ENCODE data around the gene MBLAC2. TPM values are rescaled to one million over a fixed set of nuclear protein-coding genes. Genes with fewer than 3 reads are reported as not detected.

The MBLAC2 gene
- total RNA-seq, 2 donors from 2014 or later = 0.98 to 4.1 TPM

DNA sequence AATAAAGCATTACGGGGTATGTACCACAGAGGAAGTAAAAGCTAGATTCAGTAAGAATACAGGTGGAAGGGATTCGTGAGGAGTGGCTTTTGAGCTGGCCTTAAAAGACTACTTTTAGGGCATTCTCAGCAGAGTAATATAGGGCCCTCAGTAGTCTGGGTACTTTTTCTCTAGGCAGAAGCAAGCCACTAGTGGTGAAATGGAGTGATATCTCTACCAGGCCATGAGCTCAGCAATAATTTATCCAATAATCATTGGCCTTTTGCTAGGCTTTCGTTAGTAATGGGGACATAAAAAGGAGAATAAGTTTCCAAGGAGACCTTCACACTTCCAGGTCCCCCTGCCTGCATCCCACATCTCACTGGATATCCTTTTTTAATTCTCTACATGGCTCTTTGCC is 1.8 kb upstream of the MBLAC2 start:
- Mint-ChIP-seq H3K9me3 (no peaks in the 10 kb centered on the region), H3K36me3 (peaks cover 17 to 18% of the 10 kb centered on the region in 2 donors), H3K27ac (no peak overlapping the region)
- no peak for DNase-seq (ENCODE audit: low spot score in 2 of 2)
- no peak for ATAC-seq

DNA sequence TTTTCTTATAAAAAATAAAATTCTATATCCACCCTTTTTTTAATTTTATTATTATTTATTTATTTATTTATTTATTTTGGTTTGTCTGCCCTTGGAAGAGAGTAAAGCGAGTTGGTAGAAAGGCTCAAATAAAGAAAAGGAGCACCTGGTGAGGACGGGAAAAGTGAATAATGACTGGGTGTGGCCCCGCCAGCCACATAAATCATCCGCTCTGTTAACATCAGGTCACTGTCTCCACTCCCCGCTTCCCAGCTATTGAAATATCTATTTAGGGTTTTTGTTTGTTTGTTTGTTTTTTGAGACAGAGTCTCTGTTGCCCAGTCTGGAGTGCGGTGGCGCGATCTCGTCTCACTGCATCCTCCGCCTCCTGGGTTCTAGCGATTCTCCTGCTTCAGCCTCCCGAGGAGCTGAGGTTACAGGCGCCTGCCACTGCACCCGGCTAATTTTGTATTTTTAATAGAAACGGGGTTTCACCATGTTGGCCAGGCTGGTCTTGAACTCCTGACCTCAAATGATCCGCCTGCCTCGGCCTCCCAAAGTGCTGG is 937 bp upstream of the MBLAC2 start:
- DNase-seq (ENCODE audit: low spot score in 2 of 2) (no peak), ATAC-seq (no peak)
- Mint-ChIP-seq H3K9me3 (no peaks in the 10 kb centered on the region), H3K36me3 (peaks cover 25 to 26% of the 10 kb centered on the region in 2 donors), H3K27ac (no peak overlapping the region)

DNA sequence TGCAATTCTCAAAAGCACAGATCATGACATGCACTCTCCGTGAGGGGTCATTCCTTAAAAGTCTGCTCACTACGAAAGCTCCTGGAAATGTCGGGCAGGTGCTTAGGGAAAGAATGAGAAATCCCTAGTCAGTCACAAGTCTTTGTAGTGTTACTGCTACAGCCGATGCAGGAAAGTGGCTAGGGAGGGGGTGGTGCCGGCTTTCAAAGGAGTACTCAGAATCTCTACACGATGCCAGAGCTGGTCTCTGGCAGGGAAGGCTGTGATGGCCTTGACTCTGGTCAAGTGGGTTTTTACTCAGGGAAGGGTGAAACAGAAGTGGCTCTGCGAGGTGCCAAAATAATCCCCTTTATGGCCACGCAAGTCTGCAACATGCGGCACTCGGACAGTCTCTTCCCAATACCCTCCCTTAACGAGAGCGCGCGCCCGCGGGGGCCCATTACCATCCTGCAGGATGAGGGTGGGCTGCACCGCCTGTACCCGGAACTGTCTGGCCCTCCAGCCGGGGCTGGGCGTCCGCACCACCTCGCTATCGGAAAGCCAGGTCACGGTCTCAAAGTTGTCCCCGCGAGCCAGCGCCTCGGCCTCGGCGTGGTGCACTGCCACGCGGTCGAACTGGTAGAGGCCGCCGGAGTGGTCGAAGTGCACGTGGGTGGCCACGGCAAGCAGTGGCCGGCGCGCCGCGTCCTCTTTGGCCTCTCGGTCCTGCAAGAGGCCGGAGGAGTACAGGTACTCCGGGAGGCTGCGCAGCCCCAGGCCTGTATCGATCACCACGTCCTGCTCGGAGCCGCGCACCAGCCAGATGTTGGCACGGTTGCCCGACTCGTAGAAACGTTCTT is 956 bp downstream of the MBLAC2 start:
- Mint-ChIP-seq H3K27ac (peak overlapping the region; percentile 92 to 93), H3K9me3 (peaks cover 9 to 13% of the 10 kb centered on the region in 2 donors), H3K36me3 (peaks cover 42 to 43% of the 10 kb centered on the region in 2 donors)
- ATAC-seq (peak; percentile 0 to 13), DNase-seq (ENCODE audit: low spot score in 2 of 2) (peak in 1 of 2 donors; percentile 15)

DNA sequence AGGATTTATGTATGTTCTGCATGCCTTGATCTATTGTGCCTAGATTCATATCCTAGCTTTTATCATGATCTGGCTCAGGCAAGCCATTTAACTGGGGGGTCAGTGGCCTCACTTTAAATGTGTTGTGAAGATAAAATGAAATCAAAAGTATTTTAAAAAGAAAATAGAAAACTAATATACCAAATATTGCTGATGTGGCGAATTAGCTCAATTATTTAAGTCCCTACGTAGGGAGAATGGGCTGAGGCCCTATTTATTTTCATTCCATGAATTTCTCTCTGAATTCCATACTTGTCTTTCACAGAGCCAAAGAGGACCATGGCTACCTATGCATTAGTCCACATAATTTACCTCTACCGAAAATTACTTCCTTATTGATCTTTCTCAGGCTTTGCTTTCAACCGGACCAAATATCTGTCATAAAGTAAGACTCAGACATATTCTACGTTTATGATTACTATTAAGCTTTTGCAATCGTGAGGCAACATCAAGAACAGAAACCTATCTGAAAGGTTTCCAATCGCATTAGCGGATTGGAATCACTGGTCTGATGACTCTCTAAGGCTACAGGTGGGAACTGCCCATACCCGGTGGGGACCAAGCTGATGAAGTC is 1.7 kb downstream of the MBLAC2 start:
- Mint-ChIP-seq H3K9me3 (peaks cover 10 to 19% of the 10 kb centered on the region in 2 donors), H3K36me3 (peaks cover 50 to 51% of the 10 kb centered on the region in 2 donors), H3K27ac (peak overlapping the region; percentile 7 to 92)
- ATAC-seq (peak in 1 of 2 donors; percentile 23), DNase-seq (ENCODE audit: low spot score in 2 of 2) (no peak)

DNA sequence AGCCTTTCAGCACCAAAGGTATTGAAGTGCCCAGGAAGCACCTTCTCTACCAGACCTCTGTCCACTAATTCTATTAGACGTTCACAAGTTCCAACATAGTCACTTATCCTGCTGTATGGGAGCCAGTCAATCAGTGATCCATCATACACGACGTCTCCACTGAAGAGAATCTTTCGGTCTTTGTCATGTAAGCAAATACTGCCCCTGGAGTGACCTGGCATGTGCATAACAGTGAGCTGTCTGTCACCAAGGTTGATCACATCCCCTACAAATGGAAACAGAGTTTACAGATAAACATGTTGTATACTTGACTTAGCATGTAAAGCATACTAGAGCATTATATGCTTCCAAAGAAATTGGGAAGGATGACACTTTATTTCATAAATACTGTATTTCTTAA is 13.3 kb downstream of the MBLAC2 start:
- Mint-ChIP-seq H3K36me3 (no peaks in the 10 kb centered on the region), H3K9me3 (no peaks in the 10 kb centered on the region), H3K27ac (no peak overlapping the region)
- ATAC-seq (no peak), DNase-seq (ENCODE audit: low spot score in 2 of 2) (no peak)

DNA sequence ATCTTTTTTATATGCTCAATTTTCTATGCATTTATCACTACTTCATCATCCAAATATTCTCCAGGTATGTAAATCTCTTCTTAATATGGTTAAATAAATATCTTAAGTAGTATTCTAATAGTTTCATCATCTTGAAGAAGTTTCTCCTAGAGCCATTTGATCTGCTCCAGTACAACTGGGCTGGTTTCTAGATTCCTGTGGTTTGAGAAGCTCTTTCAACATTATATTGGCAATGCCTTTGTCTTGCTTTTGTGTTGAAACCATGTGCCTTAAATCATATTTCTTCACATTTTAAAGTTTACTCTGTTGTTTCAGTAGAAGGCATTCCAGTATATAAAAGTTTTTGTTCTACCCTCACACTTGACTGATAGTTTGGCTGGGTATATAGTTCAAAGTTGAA is 27.6 kb downstream of the MBLAC2 start:
- DNase-seq (ENCODE audit: low spot score in 2 of 2) = no peak

DNA sequence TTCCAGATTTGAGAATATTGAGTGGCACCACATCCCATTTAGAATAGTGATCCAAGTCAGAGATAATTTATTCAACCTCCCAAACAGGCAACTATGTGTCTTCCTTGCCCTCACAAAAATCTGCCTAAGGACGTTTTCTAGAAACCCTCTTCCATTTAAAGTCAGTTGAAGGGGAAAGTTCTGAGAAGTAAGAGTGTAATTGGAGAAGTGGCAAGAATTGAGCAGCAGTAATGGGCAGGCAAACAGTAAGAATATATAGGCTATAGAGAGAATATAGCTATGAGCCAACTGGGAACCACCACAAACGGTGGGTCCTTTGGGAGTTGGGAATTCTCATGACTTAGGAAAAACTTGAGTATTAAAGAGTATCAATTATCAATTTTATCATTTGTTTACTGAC is 33.9 kb downstream of the MBLAC2 start:
- Mint-ChIP-seq H3K27ac (peak overlapping the region in 1 of 2 donors; percentile 66), H3K36me3 (no peaks in the 10 kb centered on the region), H3K9me3 (no peaks in the 10 kb centered on the region)
- ATAC-seq (no peak), DNase-seq (ENCODE audit: low spot score in 2 of 2) (no peak)

More for the DNA sequence above, 27.6 kb downstream of the MBLAC2 start:
- Mint-ChIP-seq H3K36me3 (no peaks in the 10 kb centered on the region), H3K9me3 (no peaks in the 10 kb centered on the region), H3K27ac (no peak overlapping the region)
- no peak for ATAC-seq

DNA sequence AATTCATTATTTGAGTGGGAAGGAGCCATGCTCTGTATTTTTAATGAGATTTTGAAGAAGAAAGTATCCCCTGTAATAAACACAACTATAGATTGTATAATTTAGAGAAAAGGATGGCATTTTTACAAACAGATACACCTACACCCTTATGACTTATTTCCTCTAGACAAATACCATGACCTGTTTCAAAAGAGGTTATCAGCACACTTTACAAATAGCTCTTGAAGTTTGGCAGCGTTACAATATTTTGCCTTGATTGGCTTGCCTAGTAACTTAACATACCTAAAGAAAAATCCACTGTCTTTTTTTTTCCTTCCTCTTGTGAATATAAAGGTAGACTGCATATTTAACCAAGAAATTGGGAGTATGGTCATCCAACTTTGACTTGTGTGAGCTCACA is 36.5 kb downstream of the MBLAC2 start:
- H3K36me3 Mint-ChIP-seq = no peaks in the 10 kb centered on the region
- DNase-seq (ENCODE audit: low spot score in 2 of 2) = no peak
- H3K27ac Mint-ChIP-seq = no peak overlapping the region

DNA sequence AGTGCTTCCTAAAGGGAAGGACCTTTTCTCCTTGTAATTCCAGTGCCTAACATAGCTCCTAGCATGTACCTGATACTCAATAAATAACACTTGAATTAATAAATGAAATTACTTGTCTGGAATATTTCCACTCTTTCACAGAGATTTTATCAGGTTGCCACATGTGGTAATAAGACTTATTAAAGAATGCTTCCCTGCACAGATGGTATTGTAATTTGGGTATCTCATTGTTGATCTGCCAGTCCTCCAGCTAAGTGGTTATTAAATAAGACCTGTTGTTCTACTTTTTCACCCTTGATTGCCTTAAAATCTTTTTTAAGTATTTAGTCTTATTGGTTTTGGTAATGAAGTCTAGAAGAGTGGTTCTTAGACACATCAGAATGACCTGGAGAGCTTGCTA is 36.9 kb downstream of the MBLAC2 start:
- ATAC-seq = no peak
- no peak overlapping the region for H3K27ac Mint-ChIP-seq
- no peaks in the 10 kb centered on the region for H3K36me3 Mint-ChIP-seq
- no peaks in the 10 kb centered on the region for H3K9me3 Mint-ChIP-seq
- no peak for DNase-seq (ENCODE audit: low spot score in 2 of 2)

More for the DNA sequence above, 36.5 kb downstream of the MBLAC2 start:
- no peaks in the 10 kb centered on the region for H3K9me3 Mint-ChIP-seq
- ATAC-seq = no peak

DNA sequence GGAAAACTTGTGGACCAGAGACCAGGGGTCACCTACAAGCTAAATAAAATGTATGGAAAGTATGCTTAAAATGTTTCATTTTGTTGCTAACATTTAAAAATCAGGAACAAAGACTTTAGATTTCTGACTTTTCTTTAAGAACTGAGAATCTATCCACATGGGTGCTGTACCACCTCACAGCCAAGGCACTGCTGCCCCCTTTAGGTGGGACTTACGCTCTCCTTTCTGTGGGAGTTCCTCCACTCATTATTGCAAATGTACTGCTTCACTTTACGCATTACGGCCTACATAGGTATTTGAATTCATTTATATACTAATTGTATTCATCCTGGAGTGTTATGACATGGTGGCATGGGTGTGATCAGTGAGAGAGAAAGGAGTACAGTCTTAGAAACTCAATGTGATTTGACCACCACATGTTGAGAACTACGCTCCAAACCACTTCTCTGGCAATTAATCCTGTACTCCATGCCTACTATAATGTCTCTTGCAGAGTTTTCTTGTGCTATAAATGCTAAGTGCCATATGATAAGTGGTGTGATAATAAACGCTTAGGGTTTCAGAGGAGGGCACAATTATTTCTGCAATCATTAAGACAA is 40.4 kb downstream of the MBLAC2 start:
- H3K36me3 Mint-ChIP-seq = no peaks in the 10 kb centered on the region
- DNase-seq (ENCODE audit: low spot score in 2 of 2) (peak in 1 of 2 donors; percentile 49), ATAC-seq (peak; percentile 64 to 75)
- H3K27ac Mint-ChIP-seq = no peak overlapping the region
- H3K9me3 Mint-ChIP-seq = no peaks in the 10 kb centered on the region

DNA sequence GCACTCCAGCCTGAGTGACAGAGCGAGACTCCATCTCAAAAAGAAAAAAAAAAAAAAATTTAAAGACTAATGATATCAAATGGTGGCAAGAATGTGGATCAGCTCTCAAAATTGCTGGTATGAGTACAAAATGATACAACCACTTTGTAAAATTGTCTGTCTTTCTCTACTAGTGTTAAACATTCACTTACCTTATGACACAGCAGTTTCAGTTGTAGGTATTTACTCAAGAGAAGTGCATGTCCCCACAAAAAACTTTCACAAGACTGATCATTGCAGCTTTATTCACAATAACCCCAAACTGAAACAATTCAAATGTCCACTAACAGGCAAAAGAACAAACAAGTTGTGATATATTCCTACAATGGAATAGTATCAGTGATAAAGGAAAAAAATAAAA is 50.3 kb downstream of the MBLAC2 start:
- Mint-ChIP-seq H3K9me3 (no peaks in the 10 kb centered on the region), H3K36me3 (no peaks in the 10 kb centered on the region), H3K27ac (no peak overlapping the region)
- peak in 1 of 2 donors; percentile 34 for ATAC-seq
- DNase-seq (ENCODE audit: low spot score in 2 of 2) = no peak

DNA sequence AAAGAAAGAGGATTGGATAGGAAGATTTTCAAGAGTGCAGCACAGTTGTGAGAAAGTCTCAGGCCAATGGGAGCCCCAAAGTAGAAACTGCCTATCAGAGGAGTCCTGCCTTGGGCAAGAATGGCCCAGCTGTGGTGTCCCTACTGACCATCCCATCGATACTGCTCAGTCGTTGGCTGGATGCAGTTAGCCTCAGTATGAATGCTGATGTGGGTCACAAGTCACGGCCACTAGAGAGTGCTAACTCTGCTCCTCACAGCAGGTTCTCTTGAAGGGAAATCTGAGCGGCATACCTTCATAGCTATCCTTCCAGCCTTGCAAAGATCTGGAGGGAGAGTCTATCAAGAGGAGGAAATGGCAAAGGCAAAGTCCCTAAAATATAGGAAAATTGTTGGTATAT is 53.4 kb downstream of the MBLAC2 start:
- ATAC-seq (no peak), DNase-seq (ENCODE audit: low spot score in 2 of 2) (no peak)
- Mint-ChIP-seq H3K36me3 (no peaks in the 10 kb centered on the region), H3K27ac (no peak overlapping the region), H3K9me3 (no peaks in the 10 kb centered on the region)

DNA sequence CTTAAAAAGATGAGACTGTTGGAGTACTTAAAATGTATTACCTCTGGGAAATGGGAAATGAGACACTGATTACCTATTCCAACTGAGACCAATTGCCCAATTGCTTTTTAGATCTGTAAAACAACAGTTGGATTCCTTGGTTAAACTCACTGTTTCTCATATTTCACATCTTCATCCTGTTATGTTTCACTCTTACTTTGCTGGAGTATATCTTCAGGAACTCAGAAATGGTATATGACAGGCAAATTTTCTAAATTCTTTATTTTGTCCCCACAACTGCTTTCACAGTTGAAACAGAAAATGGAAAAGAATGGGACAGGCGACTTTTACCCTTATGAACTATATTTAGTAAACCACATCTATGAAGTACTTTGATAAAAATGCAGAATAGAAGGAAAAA is 56.4 kb downstream of the MBLAC2 start:
- Mint-ChIP-seq H3K27ac (no peak overlapping the region), H3K36me3 (no peaks in the 10 kb centered on the region), H3K9me3 (no peaks in the 10 kb centered on the region)
- no peak for DNase-seq (ENCODE audit: low spot score in 2 of 2)
- ATAC-seq = no peak

DNA sequence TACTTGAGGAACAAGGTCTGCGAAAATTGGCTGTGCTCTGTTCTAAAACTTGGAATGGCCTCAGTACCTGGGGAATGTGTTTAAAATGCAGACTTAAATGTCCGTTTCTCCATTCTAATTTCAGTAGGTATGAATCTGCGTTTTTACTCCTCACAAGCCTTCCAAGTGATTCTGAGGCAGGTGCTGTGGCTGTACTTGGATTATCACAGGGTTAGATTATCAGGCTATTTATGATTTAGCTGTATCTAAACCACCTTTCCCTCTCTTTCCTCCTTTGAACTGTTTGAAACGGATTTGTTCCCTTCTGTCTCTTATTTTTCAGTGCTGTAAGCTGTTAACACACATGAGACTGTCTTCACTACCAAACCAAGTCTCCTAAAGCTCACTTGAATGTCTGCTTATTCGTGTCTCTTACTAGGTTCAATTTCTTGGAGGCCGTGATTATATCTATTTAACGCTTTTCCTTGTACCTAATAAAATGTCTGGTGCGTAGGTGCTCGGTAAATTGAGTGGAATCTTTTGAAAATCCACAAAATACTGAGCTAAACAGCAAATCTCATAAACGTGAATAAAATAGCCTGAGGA is 64.3 kb downstream of the MBLAC2 start:
- ATAC-seq = no peak
- DNase-seq (ENCODE audit: low spot score in 2 of 2) = no peak

DNA sequence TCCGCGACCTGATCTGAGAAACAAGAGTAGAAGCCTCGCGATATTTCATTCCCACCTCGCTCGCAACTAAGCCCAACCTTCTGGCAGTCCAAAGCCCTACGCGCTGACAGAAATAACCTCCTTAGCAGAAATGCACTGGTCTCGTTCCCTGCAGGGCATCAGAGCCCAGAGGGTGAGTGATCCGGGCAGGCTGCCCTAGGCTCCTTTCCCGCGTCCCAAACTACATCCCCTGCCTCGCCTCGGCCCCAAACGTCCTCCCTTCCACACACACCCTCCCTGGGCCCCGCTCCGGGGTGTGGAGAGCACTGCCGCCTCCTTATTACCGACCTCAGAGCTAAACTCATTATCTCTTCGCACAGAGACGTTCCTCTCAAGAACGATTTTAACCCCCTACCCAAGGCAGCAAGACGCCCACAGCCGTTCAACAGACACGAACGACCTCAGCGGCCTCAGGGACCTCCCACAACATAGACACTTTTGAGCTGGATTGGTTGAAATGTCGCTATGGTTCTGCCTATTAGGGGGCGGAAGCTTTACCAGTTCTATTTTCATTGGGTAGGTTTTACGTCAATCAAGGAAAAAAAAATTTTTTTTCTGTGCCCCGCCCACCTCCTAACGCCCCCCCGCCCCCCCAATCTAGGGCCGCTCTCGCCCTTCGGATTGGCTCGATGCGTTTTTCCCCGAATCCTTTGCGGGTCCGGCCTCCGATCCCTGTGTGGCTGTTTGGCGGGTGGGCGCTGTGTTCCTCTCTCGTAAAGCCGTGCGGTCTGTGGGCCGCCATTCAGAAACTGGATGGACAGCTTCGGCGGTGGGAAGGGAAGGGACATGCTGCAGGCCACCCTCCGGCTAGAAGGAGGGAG is 65.0 kb downstream of the MBLAC2 start, which contains the start of gene CETN3:
CETN3 (minus strand) TSS at position 439 of the 860 bp plus-strand sequence; CDS start at position 344, 95 bp downstream.
- H3K9me3 Mint-ChIP-seq = no peaks in the 10 kb centered on the region
- H3K36me3 Mint-ChIP-seq = peaks cover 5 to 15% of the 10 kb centered on the region in 2 donors
- ATAC-seq = peak; percentile 94 to 95
- DNase-seq (ENCODE audit: low spot score in 2 of 2) = peak; percentile 80 to 91
- H3K27ac Mint-ChIP-seq = no peak within 1 kb of the TSS

More for the DNA sequence above, 64.3 kb downstream of the MBLAC2 start:
- Mint-ChIP-seq H3K36me3 (peaks cover 5 to 9% of the 10 kb centered on the region in 2 donors), H3K9me3 (no peaks in the 10 kb centered on the region), H3K27ac (no peak overlapping the region)

Measured in activated naive CD4-positive, alpha-beta T cell treated with anti-CD3 and anti-CD28 coated beads, Interleukin-2, amount 50 U/mL, for 72 hours (primary cell).